HG02840 (cell line): ENCODE data around the gene NUBP2.
"Not testable (repeated sequence)": the region's sequence is repeated elsewhere in the genome, so short reads cannot be mapped to it uniquely, and the experiment has no call there.

Source experiments
- ATAC-seq: cut with Tn5 transposase; IDR thresholded peaks from one replicate; pipeline ENCODE4 v1.9.1; 2021; ENCODE audit warnings: mild to moderate bottlenecking, moderate library complexity, moderate number of reproducible peaks; ENCODE audit not compliant: unreplicated experiment, low FRiP score

Gene NUBP2

DNA sequence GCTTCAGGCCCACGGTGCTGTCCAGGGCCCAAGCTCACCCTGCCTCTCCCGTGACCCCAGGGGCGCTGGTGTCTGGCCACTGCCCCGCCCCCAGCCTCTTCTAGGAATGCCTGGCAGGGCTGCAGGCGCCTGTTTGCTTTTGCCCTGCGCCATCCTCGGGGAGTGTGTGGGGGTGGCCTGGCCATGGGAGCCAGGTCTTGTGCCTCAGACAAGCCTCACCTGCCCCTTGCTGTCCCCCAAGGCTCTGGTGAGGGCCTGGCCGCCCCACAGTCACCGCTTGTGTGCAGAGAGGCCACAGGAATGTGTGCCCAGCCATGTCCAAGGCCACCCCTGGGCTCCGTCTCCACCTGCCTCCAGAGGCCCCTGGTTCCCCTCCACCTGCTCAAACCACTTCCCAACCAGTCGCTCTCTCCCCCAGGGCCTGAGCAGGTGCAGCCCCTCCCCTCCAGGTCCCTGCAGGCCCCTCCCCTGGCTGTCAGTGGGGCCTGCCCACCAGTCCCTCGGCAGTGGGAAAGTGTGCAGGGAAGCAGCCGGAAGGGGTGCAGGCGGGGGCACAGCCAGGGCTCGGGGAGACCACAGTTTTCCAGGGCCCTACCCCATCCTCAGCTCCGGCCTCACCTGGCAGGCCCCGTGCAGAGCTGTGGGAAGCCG is 11.6 kb downstream of the NUBP2 start:
- ATAC-seq = no peak

DNA sequence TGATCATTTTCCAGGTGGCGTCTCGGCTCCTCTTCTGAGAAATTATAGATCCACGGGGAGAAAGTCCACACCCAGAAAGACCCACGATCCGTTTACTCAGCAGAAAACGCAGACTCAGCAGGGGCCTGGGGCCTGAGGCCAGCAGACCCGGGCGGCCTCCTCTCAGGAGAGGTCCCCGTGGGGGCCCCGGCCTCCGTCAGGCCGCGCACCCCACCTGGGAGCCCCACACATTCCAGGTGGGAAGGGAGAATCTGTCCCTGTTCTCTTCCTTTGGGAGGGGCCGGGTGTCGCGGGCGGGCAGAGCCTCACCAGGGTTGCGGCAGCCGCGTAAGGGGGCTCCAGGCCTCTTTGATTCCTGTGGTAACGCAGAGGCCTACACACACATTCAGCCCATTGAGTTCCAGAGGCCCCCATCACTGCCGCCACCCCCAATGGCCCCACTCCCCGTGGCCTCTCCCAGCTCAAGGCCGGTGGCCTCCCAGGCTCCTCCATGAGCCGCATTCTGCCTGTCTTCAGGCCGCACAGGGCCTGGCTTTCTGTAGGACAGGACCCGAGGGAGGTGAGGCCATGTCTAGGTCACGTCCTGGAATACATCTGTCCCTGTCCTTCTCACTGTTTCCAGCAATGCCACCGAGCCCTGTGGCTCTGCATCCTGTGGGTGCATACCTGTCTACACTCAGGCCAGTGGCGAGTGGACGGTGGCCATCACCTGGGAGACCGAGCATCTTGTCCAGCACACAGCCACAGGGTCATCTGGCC is 12.3 kb downstream of the NUBP2 start:
- no peak for ATAC-seq

DNA sequence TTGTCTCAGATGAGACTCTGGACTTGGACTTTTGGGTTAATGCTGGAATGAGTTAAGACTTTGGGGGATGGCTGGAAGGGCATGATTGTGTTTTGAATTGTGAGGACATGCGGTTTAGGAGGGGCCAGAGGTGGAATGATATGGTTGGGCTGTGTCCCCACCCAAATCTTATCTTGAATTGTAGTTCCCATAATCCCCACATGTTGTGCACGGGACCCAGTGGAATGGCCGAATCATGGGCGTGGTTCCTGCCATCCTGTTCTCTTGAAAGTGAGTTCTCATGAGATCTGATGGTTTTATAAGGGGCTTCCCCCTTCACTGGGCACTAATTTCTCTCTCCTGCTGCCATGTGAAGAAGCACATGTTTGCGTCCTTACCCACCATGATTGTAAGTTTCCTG is 16.5 kb downstream of the NUBP2 start:
- ATAC-seq = not testable (repeated sequence)

DNA sequence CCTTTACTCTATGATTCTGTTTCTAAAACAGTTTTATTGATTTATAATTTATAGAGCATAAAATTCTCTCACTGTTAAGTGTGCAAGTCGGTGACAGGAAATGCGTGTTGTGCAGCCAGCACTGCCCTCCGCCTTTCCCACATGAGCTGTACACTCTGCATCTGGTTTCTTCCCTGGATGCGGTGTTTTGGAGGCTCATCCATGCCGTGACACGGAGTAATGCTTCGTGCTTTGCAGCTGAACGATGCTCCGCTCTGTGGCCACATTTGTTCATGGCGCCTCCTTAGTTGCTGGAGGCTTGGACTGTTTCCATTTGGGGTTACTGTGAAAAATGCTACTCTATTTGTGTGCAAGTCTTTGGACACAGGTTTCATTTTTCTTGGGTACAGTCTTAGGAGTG is 17.9 kb downstream of the NUBP2 start:
- ATAC-seq = no peak

DNA sequence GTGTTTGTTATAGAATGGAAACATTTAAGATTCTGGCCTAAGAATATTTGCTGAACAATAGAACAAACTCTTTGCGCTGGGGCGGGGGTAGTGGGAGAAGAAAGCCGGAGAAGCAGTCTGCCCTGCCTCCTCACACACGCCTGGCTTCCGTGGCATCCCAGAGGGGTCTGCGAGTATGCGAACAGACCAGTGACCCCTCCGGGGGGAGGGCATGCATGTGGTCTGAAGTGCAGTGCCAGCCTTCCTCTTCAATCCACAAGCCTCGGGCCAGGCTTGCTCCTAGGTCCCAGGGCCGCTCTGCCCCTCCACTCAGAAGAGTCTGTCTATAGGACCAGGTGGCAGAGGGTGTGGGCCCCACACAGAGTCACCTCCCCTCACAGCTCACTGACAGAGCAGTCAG is 24.9 kb downstream of the NUBP2 start:
- ATAC-seq = no peak

DNA sequence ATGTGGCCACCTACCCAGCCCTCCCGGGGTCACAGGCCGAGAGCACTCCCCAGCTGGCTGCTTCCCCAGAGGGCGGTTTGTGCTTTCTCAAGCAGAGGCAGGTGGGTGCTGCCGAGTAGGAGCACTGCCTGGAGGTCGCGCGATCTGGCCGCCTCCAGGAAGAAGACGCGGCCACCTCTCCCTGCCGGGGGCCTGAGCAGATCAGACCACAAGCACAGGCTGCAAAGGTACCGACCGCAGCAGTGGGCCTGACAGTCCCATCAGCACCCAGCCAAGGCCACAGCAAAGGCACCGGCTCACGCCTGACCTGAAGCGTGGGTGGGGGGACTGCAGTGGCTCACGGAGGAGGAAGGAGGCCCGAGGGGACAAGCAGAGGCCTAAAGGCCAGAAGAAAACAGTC is 25.9 kb downstream of the NUBP2 start:
- ATAC-seq = no peak

DNA sequence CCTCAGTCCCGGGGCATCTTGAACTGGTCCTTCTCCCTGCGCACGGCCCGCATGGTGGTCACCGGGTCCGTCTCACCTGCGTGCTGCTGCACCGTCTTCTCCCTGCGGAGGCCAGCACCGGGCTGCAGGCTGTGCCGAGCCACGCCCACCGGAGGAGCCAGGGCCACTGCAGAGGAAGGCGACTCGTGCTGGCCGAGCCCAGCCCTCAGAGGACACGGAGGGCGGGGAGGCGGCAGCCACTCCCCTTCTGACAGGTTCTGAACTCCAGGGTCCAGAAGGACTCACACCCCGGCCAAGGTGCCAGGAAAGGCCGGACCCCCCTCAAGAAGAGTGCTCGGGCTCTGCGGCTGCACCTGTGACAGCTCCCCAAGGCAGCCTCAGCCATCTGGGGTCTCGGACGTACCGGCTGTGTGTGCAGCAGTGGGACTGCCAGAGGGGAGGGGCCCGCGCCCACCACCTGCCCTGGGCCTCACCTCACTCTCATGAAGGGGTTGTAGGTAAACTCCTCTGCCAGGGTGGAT is 26.6 kb downstream of the NUBP2 start:
- ATAC-seq = no peak

DNA sequence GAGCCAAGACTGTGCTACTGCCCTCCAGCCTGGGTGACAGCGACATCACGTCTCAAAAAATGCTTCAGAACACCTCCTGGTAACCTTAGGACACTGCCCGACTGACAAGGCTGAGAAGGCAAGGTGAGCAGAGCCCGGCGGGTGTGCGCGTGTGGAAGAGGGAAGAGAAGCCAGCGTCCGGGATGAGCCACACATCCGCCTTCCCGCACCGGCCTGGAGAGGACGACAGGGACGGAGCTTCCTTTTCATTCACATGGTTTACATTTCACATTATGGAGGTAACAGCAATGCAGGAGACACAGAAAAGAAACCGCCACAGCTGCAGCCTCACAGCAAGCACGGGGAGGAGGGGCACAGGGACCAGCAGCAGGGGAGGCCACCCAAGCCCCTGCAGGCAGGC is 27.3 kb downstream of the NUBP2 start:
- no peak for ATAC-seq

DNA sequence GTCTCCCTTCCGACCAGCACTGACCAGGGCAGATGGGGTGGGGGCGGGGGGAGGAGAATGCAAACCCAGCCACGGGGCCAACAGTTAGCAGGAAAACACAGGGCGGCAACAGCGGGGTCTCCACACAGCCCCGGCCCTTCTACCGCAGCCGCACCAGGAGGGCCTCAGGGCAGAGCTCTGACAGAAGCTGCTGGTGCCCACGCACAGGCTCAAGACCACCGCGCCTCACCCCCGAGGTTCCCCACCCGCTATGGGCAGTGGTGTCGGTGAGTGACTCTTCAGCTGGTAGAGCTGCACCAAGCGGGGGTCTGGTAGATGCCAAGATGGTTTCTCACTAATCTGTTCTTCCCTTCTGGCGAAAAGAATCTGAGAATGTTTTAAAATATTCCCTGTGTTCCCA is 27.8 kb downstream of the NUBP2 start:
- ATAC-seq = no peak

DNA sequence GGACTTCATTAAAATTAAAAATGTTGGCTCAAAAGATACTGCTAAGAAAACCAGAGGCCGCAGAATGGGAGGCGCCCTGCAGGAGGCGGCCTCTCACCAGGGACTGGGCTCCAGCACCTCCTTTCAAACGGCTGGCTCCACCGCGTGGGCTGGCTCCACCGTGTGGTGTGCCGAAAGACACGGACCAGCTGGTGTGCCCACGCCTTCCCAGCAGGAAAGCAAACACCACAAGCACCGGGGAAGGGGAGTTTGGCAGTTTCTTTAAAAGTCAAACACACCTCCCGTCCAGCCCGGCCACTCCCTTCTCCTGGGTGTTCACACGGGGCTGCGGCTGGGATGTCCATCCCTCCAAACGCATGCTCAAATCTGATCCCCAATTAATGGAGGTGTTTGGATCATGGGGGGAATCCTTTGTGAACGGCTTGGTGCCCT is 30.0 kb downstream of the NUBP2 start:
- ATAC-seq = no peak

DNA sequence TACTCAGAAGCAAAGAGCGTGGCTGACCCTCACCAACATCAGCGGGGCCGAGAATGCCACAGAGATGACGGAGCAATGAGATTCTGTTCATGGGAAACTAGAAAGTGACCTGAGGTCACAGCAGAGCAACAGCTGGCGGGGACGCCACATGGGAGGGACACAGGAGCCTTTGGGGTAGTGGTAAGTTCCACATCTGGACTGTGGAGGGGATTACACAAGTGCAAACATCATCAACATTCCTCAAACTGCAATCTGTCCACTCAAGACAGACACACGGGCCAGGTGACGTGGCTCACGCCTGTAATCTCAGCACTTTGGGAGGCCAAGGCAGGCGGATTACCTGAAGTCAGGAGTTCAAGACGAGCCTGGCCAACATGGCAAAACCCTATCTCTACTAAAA is 32.7 kb downstream of the NUBP2 start:
- ATAC-seq = no peak

DNA sequence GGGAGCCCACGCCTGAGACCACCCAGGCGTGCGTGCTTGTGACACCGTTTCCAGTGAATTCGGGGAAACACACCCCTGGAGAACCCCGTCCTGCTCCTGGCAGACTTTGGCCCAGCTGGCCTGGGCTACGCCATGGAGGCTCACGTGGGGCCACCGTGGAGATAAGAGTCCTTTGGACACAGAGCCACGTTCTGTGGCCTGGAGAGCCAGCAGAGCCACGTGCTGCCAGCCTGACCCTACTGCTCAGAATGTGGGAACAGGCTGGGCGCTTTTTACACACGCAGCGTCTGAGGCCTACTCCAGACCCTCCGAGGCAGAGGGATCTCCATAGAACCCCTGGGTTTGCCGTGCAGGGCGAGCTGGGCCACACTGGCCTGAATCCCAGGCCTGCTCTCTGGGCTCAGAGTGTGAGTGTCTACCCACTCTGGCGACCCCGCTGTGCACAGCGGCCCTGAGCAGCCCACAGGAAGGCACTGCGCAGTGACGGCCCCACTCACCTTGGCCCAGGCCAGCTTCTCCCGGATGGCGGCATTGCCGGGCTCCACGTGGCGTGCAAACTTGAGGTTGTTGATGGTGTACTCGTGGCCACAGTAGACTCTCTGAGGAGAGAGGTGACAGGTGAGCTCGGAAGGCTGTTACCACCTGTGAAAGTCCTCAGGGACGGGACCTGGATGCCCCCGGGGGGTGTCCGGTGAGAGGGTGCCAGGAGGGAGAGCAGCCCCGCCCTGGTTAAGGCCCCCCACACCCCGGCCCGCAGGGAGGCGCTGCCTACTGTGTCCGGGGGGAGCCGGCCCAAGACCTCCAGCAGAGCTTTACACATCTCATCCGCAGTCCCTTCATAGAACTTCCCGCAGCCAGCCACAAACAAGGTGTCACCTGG is 33.9 kb downstream of the NUBP2 start:
- no peak for ATAC-seq

DNA sequence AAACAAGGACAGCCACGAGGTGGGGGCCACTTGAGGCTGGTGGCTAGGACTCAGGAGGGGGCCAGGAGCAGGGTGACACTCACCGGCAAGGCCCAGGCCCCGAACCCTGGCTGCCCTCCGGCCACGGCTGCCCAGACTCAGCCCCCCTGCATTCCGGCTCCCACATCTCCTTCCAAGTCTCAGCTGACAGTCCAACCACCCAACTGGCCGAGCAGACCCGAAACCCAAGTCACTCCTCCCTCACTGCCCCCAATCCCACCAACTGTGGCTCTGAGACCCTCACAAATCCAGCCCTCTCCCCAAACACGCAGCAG is 34.5 kb downstream of the NUBP2 start:
- no peak for ATAC-seq

DNA sequence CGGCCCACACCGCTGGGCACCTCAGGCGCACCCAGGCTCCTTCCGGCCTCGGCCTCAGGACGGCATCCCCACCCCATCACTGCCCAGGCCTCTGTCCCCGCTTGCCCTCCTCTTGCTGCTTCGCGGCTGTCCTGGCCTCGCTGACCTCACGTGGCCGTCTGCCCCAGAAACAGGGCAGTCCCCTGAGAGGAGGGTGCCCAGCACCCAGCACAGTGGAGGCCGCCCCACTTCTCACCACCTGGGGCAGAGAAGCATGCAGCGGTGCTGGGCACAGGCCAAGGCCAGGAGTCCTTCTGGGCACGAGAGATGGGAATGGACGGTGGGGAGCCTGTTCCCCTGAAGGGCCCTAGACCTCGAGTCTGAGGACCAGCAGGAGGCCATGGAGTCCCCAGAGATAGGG is 35.0 kb downstream of the NUBP2 start:
- no peak for ATAC-seq

DNA sequence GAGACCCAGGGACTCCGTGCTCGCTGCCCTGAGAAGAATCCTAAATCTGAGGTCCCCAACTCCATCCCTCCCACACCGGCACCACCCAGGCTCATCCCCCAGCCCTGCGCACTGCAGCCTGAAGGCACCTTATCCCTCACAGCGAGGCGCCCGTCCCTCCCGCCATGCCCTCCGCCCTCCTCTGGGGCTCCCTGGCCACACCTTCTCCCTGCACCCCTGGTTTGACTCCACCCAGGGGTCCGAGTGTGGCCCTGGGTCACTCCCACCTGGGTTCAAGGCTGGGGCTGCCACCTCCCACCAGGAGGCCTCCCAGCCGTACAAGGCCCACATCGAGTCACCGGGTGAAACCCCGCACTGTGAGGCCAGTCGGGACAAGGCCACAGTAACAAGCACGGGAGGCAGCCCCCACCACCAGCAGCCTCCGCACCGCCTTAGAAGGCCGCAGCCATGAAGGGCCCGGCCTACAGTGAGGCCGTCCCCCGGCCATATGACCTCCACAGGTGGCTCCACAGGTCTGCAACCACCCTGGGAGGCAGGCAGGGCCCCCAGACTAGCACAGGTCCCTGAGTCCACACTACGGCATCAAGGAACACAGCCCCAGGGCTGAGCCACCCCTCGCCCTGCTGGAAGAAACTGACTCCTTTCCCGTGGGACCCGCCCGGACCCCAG is 35.6 kb downstream of the NUBP2 start:
- ATAC-seq = no peak

DNA sequence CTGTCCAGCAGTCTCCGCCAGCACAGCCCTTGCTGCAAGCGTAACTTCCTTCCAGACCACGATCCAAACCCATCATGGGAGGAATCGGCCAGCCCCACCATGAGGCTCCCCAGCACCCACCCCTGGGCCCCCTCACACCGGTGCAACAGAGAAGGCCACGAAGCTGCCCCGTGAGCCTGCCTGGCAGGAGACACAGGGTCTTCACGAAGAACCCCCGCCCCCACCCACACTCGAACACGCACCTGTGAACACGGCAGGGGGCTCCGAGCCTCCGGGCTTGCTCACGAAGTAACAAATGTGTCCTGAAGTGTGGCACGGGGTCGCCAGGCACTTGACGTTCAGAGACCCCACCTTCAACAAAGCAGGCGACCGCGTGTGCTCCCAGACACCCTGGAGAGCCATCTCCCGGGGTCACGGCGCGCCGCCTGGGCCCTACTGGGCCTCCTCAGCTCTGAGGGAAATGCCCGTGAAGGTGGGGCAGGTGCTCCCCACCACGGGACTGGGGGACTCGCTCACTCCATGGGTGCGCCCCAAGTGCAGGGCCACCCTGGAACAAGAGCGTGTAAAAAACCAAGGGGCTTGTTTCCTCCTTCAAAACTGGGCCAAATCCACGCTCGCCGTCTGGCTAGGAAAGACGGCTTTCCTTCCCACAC is 36.2 kb downstream of the NUBP2 start:
- ATAC-seq = no peak

DNA sequence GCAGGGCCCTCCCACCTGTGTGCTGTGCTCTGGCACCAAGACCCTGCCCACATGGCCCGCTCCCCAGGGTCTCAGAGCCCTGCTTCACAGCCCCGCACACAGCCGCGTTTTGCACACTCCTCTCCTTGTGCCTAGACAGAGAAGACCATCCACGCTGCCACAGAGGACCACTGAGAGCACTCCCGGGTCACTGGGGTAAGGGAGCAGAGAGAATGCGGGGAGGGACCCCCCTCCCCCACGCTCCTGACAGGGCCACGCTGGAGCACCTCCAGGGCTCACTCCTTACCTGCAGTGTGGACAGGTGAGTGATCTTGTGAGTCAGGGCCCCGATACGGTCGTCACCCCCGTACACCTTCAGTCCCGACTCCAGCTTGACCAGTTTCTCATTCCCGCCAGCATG is 36.9 kb downstream of the NUBP2 start:
- ATAC-seq = no peak

DNA sequence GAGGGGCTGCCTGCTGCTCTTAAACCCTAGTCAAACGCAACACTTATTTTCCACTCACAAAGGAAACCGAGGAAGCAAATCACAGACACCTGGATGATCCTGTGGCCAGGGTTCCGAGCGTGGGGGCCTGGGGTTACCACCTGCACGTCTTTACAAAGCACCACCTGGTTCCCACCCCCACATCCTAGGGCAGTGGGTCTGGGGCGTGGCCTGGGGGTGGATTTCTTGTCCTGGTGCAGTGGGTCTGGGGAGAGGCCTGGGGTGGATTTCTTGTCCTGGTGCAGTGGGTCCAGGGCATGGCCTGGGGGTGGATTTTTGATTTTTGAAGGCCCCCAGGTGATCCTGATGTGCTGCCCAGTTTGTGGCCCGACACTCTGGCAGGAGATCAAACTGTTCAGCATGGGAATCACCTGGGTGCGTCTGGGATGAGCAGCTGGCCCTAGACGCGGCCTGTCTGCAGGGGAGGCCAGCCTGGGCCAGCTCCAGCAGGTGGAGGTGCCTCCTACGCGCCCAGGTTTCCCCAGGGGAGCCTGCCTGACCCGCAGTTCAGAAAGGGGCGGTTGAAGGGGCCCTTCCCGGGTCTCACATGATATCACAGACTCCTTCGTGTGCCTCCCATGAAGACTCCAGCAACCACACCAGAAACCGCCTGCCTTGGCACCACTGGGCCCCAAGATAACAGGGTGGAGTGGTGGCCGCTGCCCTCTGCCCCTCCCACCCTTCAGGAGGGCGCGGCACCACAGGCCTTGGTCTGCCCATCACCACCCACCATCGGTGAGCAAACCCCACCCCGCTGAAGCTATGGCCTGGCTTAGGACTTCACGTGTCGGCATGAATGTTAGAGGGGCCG is 37.6 kb downstream of the NUBP2 start:
- ATAC-seq = no peak

DNA sequence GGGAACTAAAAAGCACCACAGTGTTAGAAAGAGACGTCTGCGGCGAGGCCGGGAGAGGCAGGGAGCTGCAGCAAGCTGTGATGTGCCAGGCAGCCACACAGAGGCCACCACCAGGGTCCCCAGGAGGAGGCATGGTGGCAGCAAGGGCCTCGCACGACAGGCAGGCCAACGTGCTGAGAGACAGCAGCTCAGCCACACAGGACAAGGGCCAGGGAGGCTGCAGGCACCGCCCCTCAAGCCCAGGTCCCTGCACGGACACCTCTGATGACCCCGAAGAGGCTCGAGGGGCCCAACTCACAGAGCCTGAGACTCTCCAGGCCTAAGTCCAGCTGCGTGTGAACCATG is 38.2 kb downstream of the NUBP2 start:
- ATAC-seq = no peak
